GM19099 (cell line): ENCODE results near the gene SEPTIN1.

Source experiments
- POLR2A ChIP-seq: IDR thresholded peaks from 3 replicates; pipeline ENCODE4 v1.6.1; 2011; ENCODE audit warnings: low read depth; ENCODE audit not compliant: insufficient read length; ENCODE audit errors: extremely low read depth

The SEPTIN1 gene

DNA sequence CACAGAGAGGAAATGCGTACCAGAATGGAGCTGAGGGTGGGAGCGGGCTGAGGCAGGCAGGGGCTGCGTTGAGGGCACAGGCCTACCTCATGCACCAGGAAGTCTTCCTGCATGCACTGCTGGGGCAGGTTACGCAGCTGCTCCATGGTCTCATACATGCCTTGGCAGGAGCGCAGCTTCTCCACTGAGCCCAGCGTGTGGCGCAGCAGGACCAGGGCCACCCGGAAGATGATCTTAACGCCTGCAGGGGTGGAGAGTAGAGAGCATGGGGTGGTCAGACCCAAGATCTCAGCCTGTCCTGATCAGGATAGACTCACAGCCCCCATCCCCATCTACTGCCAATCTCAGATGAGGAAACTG, 23.8 kb downstream of the SEPTIN1 start:
- TF ChIP-seq POLR2A, result no peak

DNA sequence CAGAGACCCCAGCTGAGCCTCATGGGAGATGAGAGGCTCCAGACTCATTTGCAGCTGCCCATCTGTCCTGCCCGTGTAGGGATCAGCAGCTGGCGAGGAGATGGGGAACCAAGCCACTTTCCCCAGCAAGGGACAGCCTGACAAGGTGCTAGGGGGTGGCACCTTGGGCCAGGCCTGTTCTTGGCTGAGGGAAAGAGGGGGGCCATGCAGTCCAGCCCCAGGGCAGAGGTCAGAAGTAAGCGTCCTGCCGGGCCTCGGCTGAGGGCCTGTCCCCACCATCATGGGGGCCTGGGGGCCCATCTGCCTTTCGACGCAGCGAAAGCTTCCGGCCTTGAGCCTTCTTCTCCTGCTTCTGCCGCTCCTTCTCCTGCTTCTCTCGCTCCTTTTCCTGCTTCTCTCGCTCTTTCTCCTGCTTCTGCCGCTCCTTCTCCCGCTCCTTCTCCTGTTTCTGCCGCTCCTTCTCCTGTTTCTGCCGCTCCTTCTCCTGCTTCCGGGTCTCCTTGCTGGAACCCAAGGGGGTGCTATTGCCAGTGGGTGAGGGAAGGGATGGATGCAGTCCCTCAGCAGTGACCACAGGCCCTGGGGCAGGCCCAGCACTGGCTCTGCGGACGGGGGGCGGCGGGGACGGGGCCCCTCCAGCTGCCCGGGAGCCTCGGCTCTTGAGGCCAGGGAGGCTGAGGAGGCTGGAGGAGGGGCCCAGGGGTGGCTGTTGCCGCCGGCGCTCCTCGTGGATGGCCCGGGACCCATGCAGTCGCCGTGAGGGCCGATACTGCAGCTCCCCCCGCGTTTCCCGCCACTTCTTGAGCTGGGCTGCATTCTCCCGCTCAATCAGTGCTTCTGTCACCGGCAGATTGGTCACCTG, 24.4 kb downstream of the SEPTIN1 start:
- no peak for TF ChIP-seq POLR2A

DNA sequence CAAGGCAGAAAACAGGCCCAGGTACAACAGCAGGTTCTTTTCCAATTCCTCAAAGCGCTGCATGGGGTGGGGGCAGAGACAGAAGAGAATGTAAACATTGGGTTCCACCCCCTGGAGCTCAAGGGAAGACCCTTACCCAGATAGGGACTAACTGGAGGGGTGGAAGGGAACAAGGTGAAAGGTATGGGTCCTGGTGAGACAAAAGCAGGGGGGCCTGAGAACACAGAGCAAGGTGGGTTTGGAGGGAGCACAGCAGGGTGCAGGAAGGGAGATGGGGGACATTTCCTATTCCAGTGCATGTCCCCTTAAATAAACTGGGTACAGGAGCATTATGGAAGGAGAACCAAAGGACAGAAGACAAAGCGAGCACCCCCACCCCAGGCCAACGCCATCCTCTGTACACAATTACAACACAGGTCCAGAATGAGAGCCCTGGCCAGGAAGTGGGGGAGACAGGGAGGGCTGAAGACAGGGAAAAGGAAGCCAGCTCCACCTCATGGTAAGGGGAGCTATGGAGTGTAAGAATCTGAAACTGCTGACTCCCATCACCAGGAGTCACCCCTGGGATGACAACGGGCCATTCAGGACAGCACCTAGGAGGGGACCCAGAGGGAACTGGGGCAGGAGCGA, 25.2 kb downstream of the SEPTIN1 start:
- TF ChIP-seq POLR2A, result no peak

DNA sequence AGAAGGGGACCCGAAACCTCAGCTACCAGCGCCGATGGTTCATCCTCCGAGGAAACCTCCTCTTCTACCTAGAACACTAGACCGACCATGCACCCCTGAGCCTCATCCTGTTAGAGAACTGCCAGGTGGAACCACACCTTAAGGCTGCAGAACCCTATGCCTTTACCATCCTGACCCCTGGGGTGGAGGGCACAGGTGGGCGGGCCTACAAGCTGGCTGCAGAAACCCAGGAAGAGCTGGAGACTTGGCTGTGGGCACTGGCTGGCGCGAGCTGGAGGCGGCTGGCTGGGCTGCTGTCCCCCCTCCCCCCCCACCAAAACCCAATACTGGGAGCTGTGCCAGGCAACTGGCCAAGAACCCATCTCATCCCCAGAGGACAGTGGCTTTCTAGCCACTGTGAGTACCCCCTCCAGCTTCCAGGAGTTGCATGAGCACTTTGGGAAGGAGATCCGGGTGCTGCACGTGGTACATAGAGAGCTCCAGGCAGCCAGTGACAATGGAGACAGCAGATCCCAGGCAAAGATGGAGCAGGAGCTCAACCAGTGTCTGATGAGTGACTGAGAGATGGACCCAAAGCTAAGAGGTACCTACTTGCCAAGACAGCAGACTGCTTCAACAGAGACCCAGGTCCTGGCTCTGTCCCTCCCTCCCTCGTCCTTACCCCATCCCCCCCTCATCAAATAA, 25.8 kb downstream of the SEPTIN1 start:
- TF ChIP-seq POLR2A, result no peak

DNA sequence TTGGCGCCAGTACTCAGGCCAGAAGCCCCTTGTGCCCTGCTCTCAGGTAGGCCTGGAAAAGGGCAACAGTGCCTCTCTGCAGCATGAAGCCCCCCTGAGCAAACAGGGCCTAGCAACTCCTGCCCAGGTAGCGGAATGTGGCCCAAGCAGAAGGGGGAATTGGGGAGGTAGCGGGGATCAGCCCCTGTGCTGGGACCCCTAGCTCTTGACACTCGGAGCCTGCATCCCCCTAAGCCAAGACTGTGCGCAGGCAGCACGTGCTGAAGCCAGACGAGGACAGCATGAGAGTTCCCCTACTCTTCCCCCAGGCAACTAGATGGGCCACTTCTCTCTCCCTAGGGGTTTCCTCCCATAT, 26.4 kb downstream of the SEPTIN1 start:
- TF ChIP-seq POLR2A, result no peak

DNA sequence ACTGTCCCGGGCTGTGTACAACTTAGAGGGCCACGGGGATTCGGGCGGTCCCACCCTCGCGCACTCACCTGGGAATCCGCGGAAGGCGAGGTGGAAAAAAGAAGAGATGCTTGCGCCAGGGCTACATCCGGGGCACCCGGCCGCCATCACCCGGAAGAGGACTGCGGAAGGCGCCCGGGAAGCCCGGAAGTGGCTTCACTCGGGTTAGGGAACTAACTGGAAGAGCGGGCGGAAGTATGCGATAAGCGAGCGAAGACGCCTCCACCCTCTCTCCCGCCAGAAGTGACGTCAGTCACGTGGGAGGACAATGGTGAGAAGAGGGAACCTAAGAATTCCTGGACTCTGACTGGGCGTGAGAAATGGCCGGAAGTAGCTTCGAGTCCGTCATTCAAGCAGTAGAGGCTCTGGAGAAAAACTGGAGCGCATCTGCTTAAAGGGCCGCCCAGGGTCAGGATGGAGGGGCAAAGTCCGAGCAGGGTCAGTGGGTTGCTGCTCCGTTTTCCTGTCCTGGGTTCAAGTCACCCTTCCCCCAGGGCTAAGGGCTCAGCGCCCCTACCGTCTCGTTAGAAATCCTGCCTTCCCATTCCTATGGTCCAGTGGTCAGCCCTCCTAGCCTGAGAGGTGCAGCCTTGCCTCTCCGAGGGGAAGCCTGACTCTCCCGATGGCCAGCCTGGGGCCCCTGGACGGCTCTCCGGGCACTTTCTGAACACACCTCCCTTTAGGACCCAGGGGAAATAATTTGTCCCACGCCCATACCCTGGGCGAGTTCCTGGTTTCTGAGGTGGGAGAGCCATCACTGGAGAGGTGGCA, 27.0 kb downstream of the SEPTIN1 start, which contains the start of gene CD2BP2:
CD2BP2 (minus strand) TSS at position 165 of the 810 bp plus-strand sequence. CDS start 627 bp downstream, outside the sequence.
- TF ChIP-seq POLR2A, result peak; percentile 54

DNA sequence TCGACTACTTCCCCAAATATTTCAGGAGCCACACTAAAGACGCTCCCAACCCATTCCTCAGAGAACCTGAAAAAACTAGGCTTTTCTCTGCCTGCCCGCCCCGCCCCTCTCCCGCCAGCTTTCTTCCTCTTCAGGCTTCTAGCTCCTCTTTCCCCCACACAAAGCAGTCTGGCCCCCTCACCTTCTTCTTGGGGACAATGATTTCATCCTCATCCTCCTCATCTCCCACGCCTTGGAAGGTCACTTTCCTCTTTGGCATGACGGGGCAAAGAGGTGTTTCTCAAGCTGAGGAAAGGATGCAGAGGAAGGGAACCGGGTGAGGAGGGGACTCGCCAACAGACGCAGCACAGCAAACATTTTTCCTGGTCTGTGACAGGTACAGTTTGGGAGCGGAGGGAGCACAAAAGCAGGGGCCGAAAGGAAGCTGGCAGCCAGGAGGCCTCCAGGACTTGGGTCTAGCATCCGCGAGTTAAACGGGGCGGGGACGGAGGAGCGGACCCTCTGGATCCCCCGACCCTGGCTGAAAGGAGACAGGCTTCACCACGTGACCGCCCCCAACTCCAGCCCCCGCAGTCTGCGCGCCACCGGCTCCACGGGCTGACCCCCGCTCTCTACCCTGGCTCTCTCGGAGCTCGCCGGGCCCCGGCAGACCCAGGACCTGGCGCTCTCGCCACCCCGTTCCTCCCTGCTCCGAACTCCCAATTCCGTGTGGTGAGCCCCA, 27.8 kb downstream of the SEPTIN1 start:
- TF ChIP-seq POLR2A, result no peak

DNA sequence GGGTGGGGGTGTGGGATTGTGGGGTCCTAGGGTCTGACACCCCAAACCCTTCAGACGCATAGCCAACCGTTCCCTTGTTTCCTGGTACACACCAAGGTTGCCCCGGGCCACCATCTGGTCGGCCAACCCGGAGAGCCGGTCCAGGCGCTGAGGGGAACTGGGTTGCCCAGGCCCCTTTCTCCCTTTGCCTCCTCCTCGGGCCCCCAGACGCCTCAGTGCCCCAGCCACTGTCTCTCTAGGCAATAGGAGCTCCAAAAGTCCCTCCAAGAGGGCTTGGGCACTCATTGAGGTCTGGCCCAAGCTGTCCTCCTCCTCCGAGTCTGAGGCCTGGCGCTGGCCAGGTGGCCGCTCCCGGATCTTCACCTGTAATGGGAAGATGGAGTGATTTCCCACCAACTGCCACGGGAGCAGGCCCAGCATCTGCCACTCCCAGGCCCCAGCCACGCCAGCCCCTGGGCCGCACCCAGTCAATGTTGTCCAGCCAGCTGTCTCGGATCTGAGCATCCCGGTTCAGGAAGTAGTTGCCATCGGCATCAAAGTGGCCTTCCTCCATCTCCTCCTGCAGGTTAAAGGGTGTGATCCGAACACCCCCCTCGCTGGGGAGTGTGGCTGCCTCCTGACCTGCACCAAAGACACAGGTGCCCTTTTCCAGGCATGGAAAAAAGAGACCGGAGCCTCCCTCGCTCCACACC, 28.8 kb downstream of the SEPTIN1 start:
- TF ChIP-seq POLR2A, result no peak

DNA sequence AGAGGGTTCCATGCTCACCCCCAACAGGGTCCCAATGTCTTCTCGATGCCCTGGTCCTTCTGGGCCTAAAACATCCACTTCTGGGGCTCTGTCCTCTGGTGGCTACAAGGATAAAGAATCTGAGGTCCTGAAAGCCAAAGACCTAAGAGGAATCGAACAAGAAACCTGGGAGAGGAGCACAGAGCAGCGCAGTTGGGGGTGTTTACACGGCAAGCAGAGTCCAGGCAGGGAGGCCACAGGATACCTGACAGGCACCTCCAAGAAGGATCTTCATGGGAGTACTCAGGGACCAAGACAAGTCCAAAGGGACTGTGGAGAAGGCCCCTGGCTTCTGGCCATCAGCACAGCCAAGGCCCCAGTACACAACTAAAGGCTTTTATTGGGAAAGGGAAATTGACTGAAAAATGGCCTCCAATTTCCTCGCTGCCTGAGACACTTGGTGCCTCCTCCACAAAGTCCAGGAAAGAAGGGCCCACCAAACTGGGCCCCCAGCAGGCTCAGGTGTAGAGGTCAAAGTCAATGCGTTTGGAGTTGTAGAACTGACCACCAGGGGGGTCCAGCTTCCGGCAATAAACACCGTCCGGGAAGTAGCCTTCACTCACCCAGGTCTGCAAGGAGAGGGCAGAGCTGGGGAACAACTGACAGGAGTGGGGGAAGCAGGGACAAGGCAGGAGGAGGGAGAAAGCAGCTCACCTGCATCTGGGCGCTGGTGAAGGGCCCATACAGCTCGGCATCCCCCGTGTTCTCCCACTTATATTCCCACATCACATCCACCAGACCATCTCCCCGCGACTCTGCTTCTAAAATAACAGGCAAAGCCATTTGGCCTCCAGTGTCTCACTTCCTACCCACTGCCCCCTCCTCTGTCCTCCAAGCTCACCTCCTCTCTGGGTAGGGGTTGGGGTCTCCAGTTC, 29.6 kb downstream of the SEPTIN1 start:
- no peak for TF ChIP-seq POLR2A

DNA sequence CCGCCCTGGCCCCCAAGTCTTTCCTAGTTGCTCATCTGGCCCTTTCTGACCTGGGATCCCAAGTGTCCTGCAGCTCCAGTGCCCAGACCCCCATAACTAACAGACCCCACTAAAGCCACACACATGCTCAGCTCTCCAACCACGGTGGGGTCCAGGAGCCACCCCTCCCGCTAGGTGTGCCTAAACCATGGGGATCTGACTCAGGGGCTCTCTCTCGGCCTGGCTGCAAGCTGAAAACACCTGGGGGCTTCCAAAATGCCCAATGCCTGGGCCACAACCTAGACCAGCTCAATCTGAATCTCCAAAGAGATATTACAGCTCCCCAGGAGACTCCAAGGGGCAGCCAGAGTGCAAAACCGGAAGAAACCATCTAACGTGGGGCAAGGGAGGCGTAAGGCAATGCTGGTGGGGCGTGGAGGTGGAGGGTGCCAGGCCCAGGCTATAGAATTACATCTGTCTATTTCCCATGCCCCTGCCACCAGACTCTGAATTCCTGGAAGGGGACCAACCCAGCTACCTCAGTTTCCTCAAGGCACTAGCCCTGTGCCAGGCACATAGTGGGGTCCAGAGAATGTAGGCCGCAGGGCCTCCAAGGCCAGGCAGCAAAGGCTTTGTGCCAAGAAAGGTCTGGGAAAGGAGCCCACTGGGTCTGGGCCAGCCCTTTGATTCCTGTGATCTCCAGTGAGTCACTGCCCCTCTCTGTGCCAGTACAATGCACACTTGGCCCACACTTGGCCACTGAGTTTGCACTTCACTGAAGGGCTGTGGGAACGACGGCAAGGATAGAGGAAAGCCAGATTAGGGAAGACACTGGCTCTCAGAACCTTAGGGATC, 30.6 kb downstream of the SEPTIN1 start:
- TF ChIP-seq POLR2A, result no peak

DNA sequence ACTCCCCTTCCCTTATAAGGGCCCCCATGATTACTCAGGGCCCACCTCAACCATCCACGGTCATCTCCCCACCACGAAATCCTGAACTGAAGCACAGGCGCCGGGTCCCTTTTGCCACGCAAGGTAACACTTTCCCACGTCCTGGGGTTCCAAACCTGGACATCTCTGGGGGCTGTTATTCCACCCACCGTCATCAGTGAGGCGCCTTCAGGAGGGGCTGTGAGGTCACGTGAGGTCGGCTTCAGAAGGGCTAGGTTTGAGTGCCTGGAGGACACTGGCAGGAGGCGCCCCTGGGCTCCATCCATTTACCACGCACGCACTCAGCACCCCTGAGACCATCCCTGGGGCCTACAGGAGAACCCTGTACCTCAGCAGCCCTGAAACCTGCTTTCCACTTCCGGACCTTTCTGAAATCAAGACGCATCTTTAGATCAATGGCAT, 31.3 kb downstream of the SEPTIN1 start:
- no peak for TF ChIP-seq POLR2A
